Astrocyte of the cerebellum (primary cell): Measurements from ENCODE around the gene CACNA2D1.

ENCODE experiments used
- DNase-seq: peaks from one replicate; pipeline ENCODE4 v3.0.0-alpha.2; 2011; ENCODE audit warnings: low read depth
- H3K4me3 ChIP-seq: 2 replicates; pipeline ENCODE4 v1.5.1; 2011; ENCODE audit warnings: mild to moderate bottlenecking, low read depth, low read length, moderate library complexity
- in situ Hi-C: cut with HindIII; loops from 2 replicates; pipeline ENCODE4 v1.10.0; 2017; ENCODE audit warnings: low sequenced_read_pairs
- TF ChIP-seq, protein P1 (sequence below): IDR thresholded peaks from 2 replicates; pipeline ENCODE4 v1.5.1; 2012; ENCODE audit warnings: low read length, low read depth, moderate library complexity, mild to moderate bottlenecking; ENCODE audit errors: missing control alignments

The CACNA2D1 gene

DNA sequence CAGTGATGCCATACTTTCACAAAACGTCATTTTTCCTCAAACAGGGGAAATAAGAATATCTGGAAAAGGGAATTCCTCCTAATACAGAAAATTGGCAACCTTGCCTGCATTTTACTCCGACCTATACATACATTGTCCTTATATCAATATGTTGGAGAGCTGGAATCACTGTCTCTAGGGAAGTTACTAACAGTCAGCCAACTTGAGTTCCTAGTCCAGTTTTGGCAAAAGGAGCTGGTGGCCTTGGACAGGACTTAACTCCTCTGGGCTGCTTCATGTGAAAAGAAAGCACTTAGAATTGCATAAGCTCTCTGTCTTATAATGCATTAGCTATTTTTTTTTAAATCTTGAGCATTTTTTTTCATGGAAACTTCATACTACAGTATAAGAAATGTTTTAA, 499.5 kb downstream of the CACNA2D1 start:
- TF ChIP-seq, protein P1, sequence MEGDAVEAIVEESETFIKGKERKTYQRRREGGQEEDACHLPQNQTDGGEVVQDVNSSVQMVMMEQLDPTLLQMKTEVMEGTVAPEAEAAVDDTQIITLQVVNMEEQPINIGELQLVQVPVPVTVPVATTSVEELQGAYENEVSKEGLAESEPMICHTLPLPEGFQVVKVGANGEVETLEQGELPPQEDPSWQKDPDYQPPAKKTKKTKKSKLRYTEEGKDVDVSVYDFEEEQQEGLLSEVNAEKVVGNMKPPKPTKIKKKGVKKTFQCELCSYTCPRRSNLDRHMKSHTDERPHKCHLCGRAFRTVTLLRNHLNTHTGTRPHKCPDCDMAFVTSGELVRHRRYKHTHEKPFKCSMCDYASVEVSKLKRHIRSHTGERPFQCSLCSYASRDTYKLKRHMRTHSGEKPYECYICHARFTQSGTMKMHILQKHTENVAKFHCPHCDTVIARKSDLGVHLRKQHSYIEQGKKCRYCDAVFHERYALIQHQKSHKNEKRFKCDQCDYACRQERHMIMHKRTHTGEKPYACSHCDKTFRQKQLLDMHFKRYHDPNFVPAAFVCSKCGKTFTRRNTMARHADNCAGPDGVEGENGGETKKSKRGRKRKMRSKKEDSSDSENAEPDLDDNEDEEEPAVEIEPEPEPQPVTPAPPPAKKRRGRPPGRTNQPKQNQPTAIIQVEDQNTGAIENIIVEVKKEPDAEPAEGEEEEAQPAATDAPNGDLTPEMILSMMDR = no peak
- no peak overlapping the region for H3K4me3 ChIP-seq
- no peak for DNase-seq
- in situ Hi-C loops = no loop called here

DNA sequence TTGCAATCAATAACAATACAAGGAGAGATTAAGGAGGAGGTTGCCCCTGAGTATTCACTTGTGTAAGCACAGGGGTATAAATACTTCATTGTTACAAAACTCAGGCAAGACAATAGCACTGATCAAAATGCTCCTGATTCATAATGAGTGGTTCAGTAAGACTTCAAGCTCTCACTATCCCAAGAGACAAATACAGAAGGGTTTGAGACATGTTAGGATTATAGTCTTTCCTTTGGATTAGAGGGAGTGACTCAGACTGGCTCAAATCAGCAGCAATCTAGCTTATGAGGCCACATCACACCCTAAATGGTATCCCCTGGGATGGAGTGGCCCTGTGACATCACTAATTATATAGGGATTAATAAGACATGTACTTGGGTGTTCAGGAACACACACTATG, 506.5 kb downstream of the CACNA2D1 start:
- in situ Hi-C loops = no loop called here
- no peak for DNase-seq
- H3K4me3 ChIP-seq = no peak overlapping the region
- TF ChIP-seq, protein P1 = no peak

DNA sequence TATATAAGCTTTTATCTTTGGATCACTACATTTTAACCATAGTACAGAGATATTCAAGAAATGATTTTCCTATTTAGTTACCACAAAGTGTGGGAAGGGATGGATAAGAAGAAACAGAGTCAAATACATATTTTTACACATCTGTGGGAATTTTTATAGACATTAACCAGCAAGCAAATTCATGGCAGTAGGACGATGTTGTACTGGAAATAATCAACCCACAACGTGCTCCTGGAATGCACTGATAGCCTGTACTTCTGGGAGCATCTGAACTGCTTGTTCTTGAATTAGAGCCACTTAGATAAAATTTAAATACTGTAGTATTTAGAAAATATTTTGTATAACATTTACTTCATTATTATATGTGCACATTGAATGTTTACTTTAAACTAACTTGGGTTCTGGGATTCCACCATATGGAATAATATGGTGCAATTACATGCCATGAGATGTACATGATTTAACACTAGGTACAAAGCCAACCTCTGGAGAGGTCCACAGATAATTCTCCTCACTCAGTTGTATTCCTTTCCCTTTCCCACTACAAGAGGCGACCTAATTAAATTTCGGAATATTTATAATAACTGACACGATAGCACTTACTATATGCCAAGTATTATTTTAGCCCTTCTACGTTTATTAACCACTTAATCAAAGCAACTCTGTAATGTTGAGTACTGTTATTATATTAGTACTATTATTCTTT, 508.8 kb downstream of the CACNA2D1 start:
- TF ChIP-seq, protein P1 = no peak
- no peak overlapping the region for H3K4me3 ChIP-seq
- in situ Hi-C loops = no loop called here
- DNase-seq = no peak

DNA sequence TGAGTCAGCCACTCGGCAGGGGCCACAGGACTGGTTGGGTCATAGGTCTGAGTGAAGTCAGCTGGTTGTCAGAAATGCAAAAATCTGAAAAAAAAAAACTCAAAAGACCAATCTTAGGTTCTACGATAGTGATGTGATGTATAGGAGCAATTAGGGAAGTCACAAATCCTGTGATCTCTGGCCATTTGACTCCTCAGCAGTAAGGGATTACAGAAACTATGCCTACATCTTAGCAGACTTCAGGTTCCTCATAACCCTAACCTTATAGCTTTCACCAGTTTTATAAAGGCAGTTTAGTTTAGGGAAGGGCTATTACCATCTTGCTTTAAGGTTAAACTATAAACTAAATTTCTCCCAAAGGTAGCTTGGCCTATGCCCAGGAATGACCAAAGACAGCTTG, 510.6 kb downstream of the CACNA2D1 start:
- DNase-seq = no peak
- TF ChIP-seq, protein P1 = no peak
- H3K4me3 ChIP-seq = no peak overlapping the region
- in situ Hi-C loops = no loop called here

DNA sequence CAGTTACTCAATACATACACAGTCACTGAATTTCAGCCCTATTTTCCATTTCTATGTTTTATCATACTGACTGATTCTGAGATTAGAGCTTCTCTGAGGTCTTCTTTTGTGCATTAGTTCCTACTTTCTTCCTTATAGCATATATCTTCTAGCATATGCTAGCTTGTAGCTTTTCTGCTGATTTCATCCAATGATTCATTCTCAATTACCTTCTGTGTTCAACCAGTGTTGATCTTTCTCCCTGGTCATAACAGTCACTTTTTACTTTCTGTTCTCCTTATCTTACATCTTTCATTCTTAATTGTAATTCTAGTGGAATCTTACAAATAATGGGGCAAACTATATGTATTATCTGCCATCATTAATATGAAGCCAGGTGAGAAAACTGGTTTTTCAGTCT, 514.2 kb downstream of the CACNA2D1 start:
- DNase-seq = no peak
- TF ChIP-seq, protein P1 = no peak
- H3K4me3 ChIP-seq = no peak overlapping the region
- in situ Hi-C loops = no loop called here

DNA sequence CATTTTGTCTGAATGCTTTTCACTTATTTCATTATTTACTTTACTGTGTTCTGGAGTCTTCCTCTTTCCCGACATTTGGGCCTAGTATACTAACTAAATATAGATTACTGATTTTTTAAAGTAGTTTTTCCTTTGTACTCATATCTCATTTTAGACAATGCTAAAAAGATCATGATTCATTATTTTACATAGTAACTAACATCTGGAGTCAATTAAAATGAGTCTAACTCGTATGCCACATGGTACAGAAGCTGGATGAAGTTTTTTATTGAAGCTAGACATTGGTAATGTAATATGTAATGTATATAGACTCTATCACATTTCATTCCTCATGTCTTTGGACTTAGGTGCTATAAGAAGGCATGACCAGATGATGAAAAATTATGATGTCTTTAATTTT, 517.4 kb downstream of the CACNA2D1 start:
- no peak for DNase-seq
- H3K4me3 ChIP-seq = no peak overlapping the region

More for the DNA sequence above, 517.4 kb downstream of the CACNA2D1 start:
- TF ChIP-seq, protein P1 = no peak
- in situ Hi-C loops = no loop called here
